SK-N-MC (cell line): ENCODE data around the gene TCF12.
"Not testable (repeated sequence)": the region's sequence is repeated elsewhere in the genome, so short reads cannot be mapped to it uniquely, and the experiment has no call there.

Source experiments
- DNase-seq: peaks from one replicate; pipeline ENCODE4 v3.0.0-alpha.2; 2011; ENCODE audit warnings: low read depth, low spot score
- H3K27ac ChIP-seq: fragments of 200-600 bp; sonication (generic); 2 replicates; pipeline ENCODE4 v1.5.1; 2016; ENCODE audit warnings: mixed run types
- H3K36me3 ChIP-seq: fragments of 200-600 bp; sonication (generic); 2 replicates; pipeline ENCODE4 v1.6.1; 2017; ENCODE audit warnings: antibody characterized with exemption, low read length, mixed read lengths; ENCODE audit not compliant: insufficient read depth
- H3K4me3 ChIP-seq: fragments of 200-600 bp; sonication (generic); 2 replicates; pipeline ENCODE4 v1.5.1; 2016
- H3K9ac ChIP-seq: fragments of 200-600 bp; sonication (generic); 2 replicates; pipeline ENCODE4 v1.8.0; 2017; ENCODE audit warnings: mixed run types, mixed read lengths; ENCODE audit not compliant: insufficient read length
- H3K9me3 ChIP-seq: fragments of 200-600 bp; sonication (generic); 2 replicates; pipeline ENCODE4 v1.6.1; 2017; ENCODE audit warnings: low read depth, mild to moderate bottlenecking, antibody characterized with exemption, low read length, moderate library complexity, mixed read lengths
- EZH2 ChIP-seq: fragments of 200-600 bp; sonication (generic); IDR thresholded peaks from one replicate; pipeline ENCODE4 v1.6.1; 2017; ENCODE audit warnings: antibody characterized with exemption
- FOXP2 ChIP-seq: optimal IDR thresholded peaks from 2 replicates; pipeline ENCODE3; 2011; ENCODE audit warnings: mild to moderate bottlenecking, moderate library complexity; ENCODE audit not compliant: insufficient read depth; ENCODE audit errors: extremely low read length, control extremely low read depth
- POLR2AphosphoS5 ChIP-seq: IDR thresholded peaks from 2 replicates; pipeline ENCODE4 v1.6.1; 2012; ENCODE audit warnings: mild to moderate bottlenecking, low read depth, low read length, borderline replicate concordance

The TCF12 gene

DNA sequence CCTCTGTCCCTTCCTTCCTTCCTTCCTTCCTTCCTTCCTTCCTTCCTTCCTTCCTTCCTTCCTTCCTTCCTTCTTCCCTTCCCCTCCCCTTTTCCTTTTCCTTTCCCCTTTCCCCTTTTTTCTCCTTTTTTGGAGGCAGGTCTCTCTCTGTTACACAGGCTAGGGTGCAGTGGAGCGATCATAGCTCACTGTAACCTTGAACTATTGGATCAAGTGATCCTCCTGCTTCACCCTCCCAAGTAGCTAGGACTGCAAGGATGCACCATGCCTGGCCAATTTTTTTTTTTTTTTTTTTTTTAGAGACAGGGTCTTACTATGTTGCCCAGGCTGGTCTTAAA is 232.4 kb downstream of the TCF12 start:
- not testable (repeated sequence) for H3K9ac ChIP-seq, H3K4me3 ChIP-seq, H3K9me3 ChIP-seq
- peak; percentile 75 for DNase-seq
- Histone ChIP-seq H3K36me3 (peaks cover 24% of the 10 kb centered on the region), H3K27ac (peak overlapping the region; percentile 74)
- TF ChIP-seq POLR2AphosphoS5: 0 out of 2 replicates have a peak, but pooled peaks have one; percentile 46

DNA sequence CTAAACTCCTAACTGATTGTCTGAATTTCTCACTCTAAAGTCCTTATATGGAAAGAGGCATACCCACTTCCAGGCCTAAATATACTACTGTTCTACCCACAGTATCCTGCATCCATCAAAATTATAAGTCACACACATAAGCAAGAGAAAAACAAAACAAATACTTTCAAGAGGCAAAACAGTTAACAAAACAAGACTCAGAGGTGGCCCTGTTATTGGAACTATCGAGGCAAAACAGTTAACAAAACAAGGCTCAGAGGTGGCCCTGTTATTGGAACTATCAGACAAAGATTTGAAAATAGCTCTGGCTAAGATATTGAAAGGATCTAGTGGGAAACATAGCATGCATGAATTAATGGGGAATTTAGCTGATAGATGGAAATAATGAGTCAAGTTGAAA is 233.7 kb downstream of the TCF12 start:
- peaks cover 24% of the 10 kb centered on the region for H3K36me3 ChIP-seq
- H3K27ac ChIP-seq: no peak overlapping the region
- H3K9ac ChIP-seq: no peak overlapping the region
- TF ChIP-seq POLR2AphosphoS5: no peak
- TF ChIP-seq FOXP2: no peak
- TF ChIP-seq EZH2: no peak
- no peak overlapping the region for H3K4me3 ChIP-seq
- no peak for DNase-seq
- peaks cover 8% of the 10 kb centered on the region; the same call in 1 of the 2 replicates for H3K9me3 ChIP-seq

DNA sequence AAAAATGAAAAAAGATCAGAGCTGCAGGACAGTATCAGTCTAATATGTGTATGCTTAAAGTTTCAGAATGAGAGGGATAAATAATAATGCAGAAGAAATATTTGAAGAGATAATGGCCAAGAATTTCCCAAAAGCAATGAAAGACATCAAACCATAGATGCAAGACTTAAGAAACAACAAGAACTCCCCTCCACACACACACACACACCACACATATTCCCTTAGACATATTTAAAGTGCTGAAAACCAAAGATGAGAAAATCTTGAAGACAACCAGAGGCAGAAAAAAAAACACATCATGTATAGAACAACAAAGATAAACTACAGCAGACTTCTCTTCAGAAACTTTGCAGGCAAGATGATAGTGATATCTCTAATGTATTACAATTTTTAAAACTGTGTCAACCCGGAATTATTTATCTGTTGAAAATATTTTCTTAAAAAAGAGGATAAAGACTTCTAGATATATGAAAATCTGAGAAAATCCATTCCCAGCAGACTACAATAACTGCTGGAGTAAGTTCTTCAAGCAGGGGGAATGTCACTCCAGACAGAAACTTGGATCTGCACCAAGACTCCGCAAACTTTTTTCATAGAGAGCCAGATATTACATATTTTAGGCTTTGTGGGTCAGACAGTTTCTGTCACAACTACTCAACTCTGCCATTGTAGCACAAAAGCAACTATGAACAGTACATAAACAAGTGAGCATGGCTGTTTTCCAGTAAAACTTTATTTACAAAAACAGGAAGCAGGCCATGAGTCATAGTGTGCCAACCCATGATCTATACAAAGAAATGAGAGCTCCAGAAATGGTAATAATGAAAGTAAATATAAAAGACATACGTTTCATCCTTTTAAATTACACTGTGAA is 234.5 kb downstream of the TCF12 start:
- peaks cover 8% of the 10 kb centered on the region; the same call in 1 of the 2 replicates for H3K9me3 ChIP-seq
- peaks cover 24% of the 10 kb centered on the region for H3K36me3 ChIP-seq
- peak overlapping the region; percentile 4; the same call in 1 of the 2 replicates for H3K27ac ChIP-seq
- DNase-seq: no peak
- no peak overlapping the region for H3K4me3 ChIP-seq
- no peak for TF ChIP-seq EZH2
- no peak for TF ChIP-seq FOXP2
- TF ChIP-seq POLR2AphosphoS5: no peak
- H3K9ac ChIP-seq: no peak overlapping the region

DNA sequence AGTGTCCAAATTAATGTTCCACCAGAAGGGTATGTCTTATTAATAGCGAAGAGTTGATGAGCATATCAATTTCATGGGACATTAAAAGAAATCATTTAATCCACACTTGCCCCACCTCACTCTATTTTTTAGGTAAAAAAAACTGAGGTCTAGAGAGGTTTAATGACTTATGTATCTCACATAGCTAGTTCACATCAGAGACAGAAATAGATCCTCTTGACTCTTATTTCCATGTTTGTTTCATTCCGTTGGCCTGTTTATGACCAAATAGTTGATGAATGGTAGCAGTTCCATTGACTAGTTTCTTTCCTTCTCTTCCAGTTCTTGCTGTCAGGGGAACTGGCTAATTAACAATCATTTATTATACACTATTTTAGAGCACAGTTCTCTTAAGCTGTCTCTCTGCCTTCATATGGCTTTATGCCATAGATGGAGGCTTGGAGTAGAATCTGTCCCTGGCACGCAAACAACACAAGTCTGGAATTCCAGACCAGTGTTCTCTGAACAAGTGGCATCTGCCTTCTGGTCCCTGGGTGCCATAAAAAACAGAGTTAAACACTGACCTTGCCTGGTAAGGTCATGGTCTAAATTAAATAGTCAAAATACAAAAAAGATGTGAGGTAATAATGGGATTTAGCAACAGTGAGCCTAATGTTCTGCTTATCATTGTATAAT is 237.9 kb downstream of the TCF12 start:
- Histone ChIP-seq H3K9ac (no peak overlapping the region), H3K4me3 (no peak overlapping the region), H3K27ac (no peak overlapping the region), H3K36me3 (peaks cover 22% of the 10 kb centered on the region), H3K9me3 (peaks cover 8% of the 10 kb centered on the region; the same call in 1 of the 2 replicates)
- no peak for DNase-seq
- TF ChIP-seq POLR2AphosphoS5: no peak

DNA sequence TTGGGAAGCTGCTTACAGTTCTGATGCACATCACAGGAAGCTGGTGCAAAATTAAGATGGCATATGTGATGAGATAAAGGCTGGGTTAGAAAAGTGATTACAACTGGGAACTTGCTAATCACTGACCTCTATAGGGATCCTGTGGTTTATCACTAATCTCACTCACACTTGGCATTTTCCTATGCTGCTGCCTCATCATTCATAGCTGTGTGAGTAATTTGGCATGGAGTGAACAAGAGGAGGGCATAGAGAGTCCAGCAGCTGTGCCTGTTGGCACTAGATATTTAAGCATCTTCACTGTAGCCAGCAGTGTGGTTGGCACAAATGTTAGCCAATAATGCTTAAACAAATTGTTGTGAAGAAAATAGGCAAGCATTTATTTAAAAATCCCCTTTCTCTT is 240.1 kb downstream of the TCF12 start:
- TF ChIP-seq POLR2AphosphoS5 (no peak), EZH2 (no peak), FOXP2 (no peak)
- no peak for DNase-seq
- H3K27ac ChIP-seq: peak overlapping the region; percentile 86

DNA sequence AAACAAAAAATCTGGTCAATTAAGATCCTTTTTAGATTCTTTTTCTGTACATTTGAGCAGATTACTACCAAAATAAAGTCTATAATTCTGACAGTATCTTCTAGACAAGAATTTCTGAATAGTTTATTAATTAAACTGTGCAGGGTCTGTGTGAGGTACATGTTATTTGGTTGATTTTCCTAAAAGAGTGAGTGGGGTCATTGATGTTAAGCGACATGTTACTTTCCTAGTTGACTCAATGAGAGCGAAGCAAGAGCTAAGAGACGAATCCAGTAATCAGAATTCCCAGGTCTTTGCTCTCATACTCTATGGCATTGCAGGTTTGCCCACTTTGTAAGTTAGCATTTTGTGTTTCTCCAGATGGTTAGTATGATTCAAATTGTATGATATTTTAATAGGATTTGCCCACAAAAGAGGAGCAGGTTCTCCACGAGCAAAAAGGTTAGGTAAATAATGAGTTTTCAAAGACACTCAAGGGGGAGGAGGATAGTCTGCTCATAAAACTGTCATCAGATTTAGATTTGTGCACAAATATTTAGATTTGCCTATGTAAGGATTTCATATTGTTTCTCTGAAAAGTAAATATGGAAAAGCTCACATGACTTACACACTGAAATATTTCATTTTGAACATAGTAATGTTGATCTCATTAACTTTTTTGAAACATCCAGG is 240.7 kb downstream of the TCF12 start:
- Histone ChIP-seq H3K36me3 (peaks cover 7% of the 10 kb centered on the region), H3K9ac (peak overlapping the region; percentile 38), H3K4me3 (peak overlapping the region; percentile 59), H3K9me3 (no peaks in the 10 kb centered on the region), H3K27ac (peak overlapping the region; percentile 86)
- no peak for TF ChIP-seq EZH2
- no peak; the same call in 1 of the 2 replicates for TF ChIP-seq POLR2AphosphoS5
- TF ChIP-seq FOXP2: no peak
- no peak for DNase-seq

More for the DNA sequence above, 240.1 kb downstream of the TCF12 start:
- no peaks in the 10 kb centered on the region for H3K9me3 ChIP-seq
- H3K9ac ChIP-seq: no peak overlapping the region
- H3K4me3 ChIP-seq: peak overlapping the region; percentile 59
- peaks cover 7% of the 10 kb centered on the region; the same call in 1 of the 2 replicates for H3K36me3 ChIP-seq

DNA sequence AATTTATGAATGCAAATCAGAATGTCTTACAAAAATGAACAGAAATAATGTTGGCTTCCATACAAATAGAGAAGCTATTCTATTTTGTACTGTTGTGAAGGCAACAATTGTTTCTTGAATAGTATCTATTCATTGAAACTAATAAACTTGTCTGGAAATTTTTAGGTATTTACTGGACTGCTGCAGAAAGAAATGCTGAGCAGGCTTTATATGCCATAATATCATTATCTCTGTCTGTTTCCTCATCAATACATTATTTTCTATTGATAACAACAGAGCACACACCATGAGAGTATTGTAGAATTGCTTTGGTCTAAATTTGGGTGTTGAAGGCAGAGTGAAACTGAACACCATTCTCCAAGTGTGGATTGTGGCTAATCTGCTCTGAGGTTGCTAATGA is 241.3 kb downstream of the TCF12 start:
- H3K9ac ChIP-seq: no peak overlapping the region
- no peaks in the 10 kb centered on the region for H3K9me3 ChIP-seq
- no peak for DNase-seq
- TF ChIP-seq EZH2: no peak
- no peak for TF ChIP-seq POLR2AphosphoS5
- no peak for TF ChIP-seq FOXP2
- H3K4me3 ChIP-seq: peak overlapping the region; percentile 59
- peaks cover 7% of the 10 kb centered on the region for H3K36me3 ChIP-seq
- peak overlapping the region; percentile 86 for H3K27ac ChIP-seq
